H9 (cell line): ENCODE data around the gene CCDC82. TPM values are rescaled to one million over a fixed set of nuclear protein-coding genes. Genes with fewer than 3 reads are reported as not detected.

Experiments
- DNase-seq: peaks from one replicate; pipeline ENCODE4 v3.0.0-alpha.2; 2017
- H2AFZ ChIP-seq: one replicate; pipeline ENCODE4 v1.6.1; 2013; ENCODE audit warnings: mild to moderate bottlenecking, low read length, control low read depth, moderate library complexity
- H2AK5ac ChIP-seq: 2 replicates; pipeline ENCODE4 v1.6.1; 2013; ENCODE audit warnings: low read length, control low read depth, mixed read lengths; ENCODE audit not compliant: insufficient read length
- H2BK120ac ChIP-seq: one replicate; pipeline ENCODE4 v1.6.1; 2013; ENCODE audit warnings: low read depth, mild to moderate bottlenecking, low read length, control low read depth, inconsistent platforms; ENCODE audit not compliant: poor library complexity, severe bottlenecking
- H2BK12ac ChIP-seq: 2 replicates; pipeline ENCODE4 v1.6.1; 2013; ENCODE audit warnings: low read length, control low read depth, mixed read lengths, low read depth; ENCODE audit not compliant: insufficient read length
- H2BK15ac ChIP-seq: 2 replicates; pipeline ENCODE4 v1.6.1; 2013; ENCODE audit warnings: low read depth, low read length, control low read depth
- H2BK20ac ChIP-seq: one replicate; pipeline ENCODE4 v1.6.1; 2013; ENCODE audit warnings: low read depth, mild to moderate bottlenecking, low read length, control low read depth, inconsistent platforms; ENCODE audit not compliant: poor library complexity, severe bottlenecking
- H2BK5ac ChIP-seq: 2 replicates; pipeline ENCODE4 v1.6.1; 2013; ENCODE audit warnings: low read length, control low read depth, mixed read lengths; ENCODE audit not compliant: insufficient read length
- H3K14ac ChIP-seq: 2 replicates; pipeline ENCODE4 v1.6.1; 2013; ENCODE audit warnings: low read length, control low read depth; ENCODE audit not compliant: insufficient read depth
- H3K18ac ChIP-seq: 2 replicates; pipeline ENCODE4 v1.6.1; 2013; ENCODE audit warnings: low read depth, mild to moderate bottlenecking, mixed read lengths, low read length, control low read depth; ENCODE audit not compliant: insufficient read length
- H3K23ac ChIP-seq: 2 replicates; pipeline ENCODE4 v1.6.1; 2013; ENCODE audit warnings: low read length, control low read depth, mixed read lengths, low read depth; ENCODE audit not compliant: insufficient read length
- H3K23me2 ChIP-seq: 2 replicates; pipeline ENCODE4 v1.6.1; 2013; ENCODE audit warnings: low read depth, mild to moderate bottlenecking, mixed read lengths, low read length, control low read depth; ENCODE audit not compliant: insufficient read length, poor library complexity, severe bottlenecking
- H3K27ac ChIP-seq: 2 replicates; pipeline ENCODE4 v1.5.1; 2013; ENCODE audit warnings: low read length, control low read depth, mixed read lengths, low read depth; ENCODE audit not compliant: insufficient read length
- H3K27me3 ChIP-seq: 2 replicates; pipeline ENCODE4 v1.6.1; 2013; ENCODE audit warnings: low read length, control low read depth, inconsistent platforms; ENCODE audit not compliant: insufficient read depth
- H3K4ac ChIP-seq: 2 replicates; pipeline ENCODE4 v1.6.1; 2013; ENCODE audit warnings: low read depth, mild to moderate bottlenecking, control low read depth, inconsistent platforms, low read length, moderate library complexity
- H3K4me1 ChIP-seq: 2 replicates; pipeline ENCODE4 v1.6.1; 2013; ENCODE audit warnings: low read length, control low read depth, inconsistent platforms; ENCODE audit not compliant: insufficient read depth
- H3K4me2 ChIP-seq: 2 replicates; pipeline ENCODE4 v1.6.1; 2013; ENCODE audit warnings: low read length, control low read depth, mixed read lengths; ENCODE audit not compliant: insufficient read length, insufficient read depth
- H3K56ac ChIP-seq: 2 replicates; pipeline ENCODE4 v1.6.1; 2013; ENCODE audit warnings: low read depth, mild to moderate bottlenecking, mixed read lengths, low read length, control low read depth; ENCODE audit not compliant: insufficient read length
- H3K79me1 ChIP-seq: 2 replicates; pipeline ENCODE4 v1.6.1; 2013; ENCODE audit warnings: low read depth, mild to moderate bottlenecking, moderate library complexity, low read length, control low read depth, inconsistent platforms; ENCODE audit not compliant: insufficient read depth, poor library complexity, severe bottlenecking
- H3K79me2 ChIP-seq: 2 replicates; pipeline ENCODE4 v1.6.1; 2013; ENCODE audit warnings: low read length, control low read depth, inconsistent platforms; ENCODE audit not compliant: insufficient read depth
- H3K9ac ChIP-seq: 2 replicates; pipeline ENCODE4 v1.6.1; 2013; ENCODE audit warnings: low read length, control low read depth, mixed read lengths; ENCODE audit not compliant: insufficient read length; ENCODE audit errors: extremely low read depth
- H3K9me3 ChIP-seq: one replicate; pipeline ENCODE4 v1.6.1; 2013; ENCODE audit warnings: low read depth, low read length, inconsistent platforms; ENCODE audit not compliant: control insufficient read depth
- H3T11ph ChIP-seq: one replicate; pipeline ENCODE4 v1.6.1; 2013; ENCODE audit warnings: mild to moderate bottlenecking, low read length, control low read depth, inconsistent platforms
- H4K20me1 ChIP-seq: one replicate; pipeline ENCODE4 v1.6.1; 2013; ENCODE audit not compliant: control insufficient read depth, insufficient read length, insufficient read depth
- H4K5ac ChIP-seq: 2 replicates; pipeline ENCODE4 v1.6.1; 2013; ENCODE audit warnings: low read depth, mild to moderate bottlenecking, mixed read lengths, low read length, control low read depth; ENCODE audit not compliant: insufficient read length
- H4K8ac ChIP-seq: replicated peaks from 2 replicates; pipeline ENCODE4 v1.6.1; 2013; ENCODE audit warnings: low read length, control low read depth, mixed read lengths, low read depth; ENCODE audit not compliant: insufficient read length
- H4K91ac ChIP-seq: 2 replicates; pipeline ENCODE4 v1.6.1; 2013; ENCODE audit warnings: low read depth, mild to moderate bottlenecking, moderate library complexity, mixed read lengths, low read length, control low read depth; ENCODE audit not compliant: insufficient read length
- H3K27ac Mint-ChIP-seq, 3 experiments: 2 replicates in 2 of 3; 3 replicates in 1 of 3; pipeline ENCODE4 v1.8.0; 2020 to 2021; ENCODE audit warnings: mixed read lengths in 3 of 3, mild to moderate bottlenecking in 1 of 3, moderate library complexity in 1 of 3
- H3K27me3 Mint-ChIP-seq: 2 replicates; pipeline ENCODE4 v1.8.0; 2021; ENCODE audit warnings: low read depth, mild to moderate bottlenecking, moderate library complexity, mixed read lengths
- H3K36me3 Mint-ChIP-seq, 3 experiments: 2 replicates in 2 of 3; 3 replicates in 1 of 3; pipeline ENCODE4 v1.8.0; 2020 to 2021; ENCODE audit warnings: low read depth in 3 of 3, mixed read lengths in 3 of 3; ENCODE audit not compliant: insufficient read depth in 1 of 3
- H3K4me1 Mint-ChIP-seq, 2 experiments: 2 replicates each; pipeline ENCODE4 v1.8.0; 2020; ENCODE audit warnings: mixed read lengths in 2 of 2
- H3K4me3 Mint-ChIP-seq, 2 experiments: 2 replicates in 1 of 2; 3 replicates in 1 of 2; pipeline ENCODE4 v1.8.0; 2020 to 2021; ENCODE audit warnings: mild to moderate bottlenecking in 2 of 2, mixed read lengths in 2 of 2, moderate library complexity in 1 of 2
- H3K9me3 Mint-ChIP-seq, 2 experiments: 2 replicates in 1 of 2; 3 replicates in 1 of 2; pipeline ENCODE4 v1.8.0; 2020; ENCODE audit warnings: mild to moderate bottlenecking in 2 of 2, mixed read lengths in 2 of 2, moderate library complexity in 1 of 2
- CTCF ChIP-seq: fragments of 200-600 bp; sonication (generic); conservative IDR thresholded peaks from 3 replicates; pipeline ENCODE4 v1.8.0; 2021; ENCODE audit warnings: antibody characterized with exemption, mild to moderate bottlenecking
- WGBS: extraction: QIAGEN DNeasy Blood & Tissue Kit; methylation state at CpG from one replicate; pipeline ENCODE4 v1.1.7; 2013; ENCODE audit warnings: missing lambda C conversion rate, low lambda C conversion rate, mixed read lengths; ENCODE audit not compliant: insufficient read length; ENCODE audit errors: extremely low coverage; 5-methylcytosine and 5-hydroxymethylcytosine counted together
- total RNA-seq: library from RNA; stranded (reverse); gene quantifications from 2 replicates; pipeline ENCODE4 v1.2.1, GENCODE V29; 2021

The CCDC82 gene
- total RNA-seq, 1 experiment from 2014 or later = 17.4 TPM

GRCh38 chr11:96303980-96304379, 85.7 kb downstream of the CCDC82 start:
- Histone ChIP-seq H3T11ph (no peak overlapping the region), H2BK120ac (no peak overlapping the region), H4K5ac (no peak overlapping the region), H2AFZ (no peak overlapping the region), H3K56ac (no peak overlapping the region), H3K23ac (no peak overlapping the region), H2BK12ac (no peak overlapping the region), H3K23me2 (no peaks in the 10 kb centered on the region), H2BK5ac (no peak overlapping the region), H3K9me3 (no peaks in the 10 kb centered on the region), H2BK15ac (no peak overlapping the region), H3K18ac (no peak overlapping the region), H3K79me2 (0 out of 2 replicates have a peak, but pooled peaks cover 1% of the 10 kb centered on the region), H3K27ac (no peak overlapping the region), H4K20me1 (no peaks in the 10 kb centered on the region), H3K4ac (no peak overlapping the region), H4K91ac (no peak overlapping the region), H3K27me3 (no peaks in the 10 kb centered on the region), H3K79me1 (peaks cover 2% of the 10 kb centered on the region), H3K4me2 (no peak overlapping the region), H3K14ac (no peak overlapping the region), H4K8ac (no peak overlapping the region), H2BK20ac (no peak overlapping the region), H2AK5ac (no peak overlapping the region), H3K4me1 (peaks cover 11% of the 10 kb centered on the region; the same call in 1 of the 2 replicates), H3K9ac (no peak overlapping the region)
- Mint-ChIP-seq H3K4me1 (peaks cover 31 to 41% of the 10 kb centered on the region in 2 experiments), H3K27me3 (no peaks in the 10 kb centered on the region), H3K4me3 (no peak overlapping the region), H3K9me3 (no peaks in the 10 kb centered on the region), H3K27ac (peak overlapping the region in 1 of 3 experiments; percentile 41; a peak in 2 of 7 replicates), H3K36me3 (no peaks in the 10 kb centered on the region)
- DNase-seq = no peak
- no peak for TF ChIP-seq CTCF
- no CpG with 5 or more reads among the region's 3 CpGs for WGBS
